ENCODE results near the gene SLC6A12.

SLC6A12 gene

DNA sequence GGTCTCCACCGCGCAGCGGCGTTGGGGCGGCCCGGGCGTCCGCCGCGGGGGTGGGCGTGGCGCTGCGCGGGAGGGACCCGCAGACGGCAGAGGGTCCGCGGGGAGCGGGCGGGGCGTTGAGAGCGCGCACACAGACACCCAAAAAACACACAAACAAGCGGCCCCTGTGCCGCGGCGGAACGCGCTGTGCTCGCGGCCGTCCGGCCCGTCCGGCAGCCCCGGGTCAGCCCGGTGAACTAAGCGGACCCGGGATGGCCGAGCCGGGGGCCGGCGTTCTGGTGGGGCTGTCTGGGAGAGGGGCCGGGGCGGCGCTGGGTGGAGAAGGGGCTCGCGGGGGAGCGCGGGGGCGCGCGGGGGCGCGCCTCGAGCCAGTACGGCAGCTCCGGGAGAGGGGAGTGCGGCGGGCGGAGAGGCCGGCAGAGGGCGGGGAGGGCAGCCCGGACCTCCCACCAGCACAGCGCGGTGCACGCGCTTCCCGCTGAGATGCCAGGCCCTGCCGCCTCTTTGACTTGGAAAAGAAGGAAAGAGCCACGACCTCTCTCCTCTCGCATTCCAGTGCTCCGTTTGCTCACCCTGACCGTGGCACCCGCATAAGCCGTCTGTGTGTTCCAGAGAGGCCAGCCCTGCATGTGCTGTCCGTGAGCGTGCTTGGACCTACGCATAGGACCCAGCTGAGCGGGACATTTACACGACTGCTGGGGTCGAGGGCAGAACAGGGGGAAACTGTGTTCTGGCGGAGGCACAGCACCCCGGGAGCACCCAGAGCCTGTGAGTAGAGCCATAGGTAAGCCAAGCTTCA, 10.3 kb downstream of the SLC6A12 start:
- no peak for TF ChIP-seq POLR2A (IDR thresholded peaks at IDR 0.05; ENCODE audit: low read depth, low read length)
- no peak for DNase-seq (ENCODE audit: insufficient read length, low spot score)
- FAIRE-seq, result no peak

DNA sequence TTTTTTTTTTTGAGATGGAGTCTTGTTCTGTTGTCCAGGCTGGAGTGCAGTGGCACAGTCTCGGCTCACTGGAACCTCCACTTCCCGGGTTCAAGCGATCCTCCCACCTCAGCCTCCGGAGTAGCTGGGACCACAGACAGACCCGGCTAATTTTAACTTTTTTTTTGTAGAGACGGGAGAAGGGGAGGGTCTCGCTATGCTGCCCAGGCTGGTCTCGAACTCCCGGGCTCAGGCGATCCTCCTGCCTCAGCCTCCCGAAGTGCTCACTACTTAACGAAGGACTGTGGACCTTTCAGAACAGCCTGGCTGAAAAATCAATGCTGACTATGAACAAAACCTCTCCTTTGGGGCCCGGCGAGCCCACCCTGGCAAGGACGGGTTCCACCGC, 10.9 kb downstream of the SLC6A12 start:
- FAIRE-seq, result no peak
- no peak for TF ChIP-seq POLR2A (IDR thresholded peaks at IDR 0.05; ENCODE audit: low read depth, low read length)
- DNase-seq (ENCODE audit: insufficient read length, low spot score), result no peak

DNA sequence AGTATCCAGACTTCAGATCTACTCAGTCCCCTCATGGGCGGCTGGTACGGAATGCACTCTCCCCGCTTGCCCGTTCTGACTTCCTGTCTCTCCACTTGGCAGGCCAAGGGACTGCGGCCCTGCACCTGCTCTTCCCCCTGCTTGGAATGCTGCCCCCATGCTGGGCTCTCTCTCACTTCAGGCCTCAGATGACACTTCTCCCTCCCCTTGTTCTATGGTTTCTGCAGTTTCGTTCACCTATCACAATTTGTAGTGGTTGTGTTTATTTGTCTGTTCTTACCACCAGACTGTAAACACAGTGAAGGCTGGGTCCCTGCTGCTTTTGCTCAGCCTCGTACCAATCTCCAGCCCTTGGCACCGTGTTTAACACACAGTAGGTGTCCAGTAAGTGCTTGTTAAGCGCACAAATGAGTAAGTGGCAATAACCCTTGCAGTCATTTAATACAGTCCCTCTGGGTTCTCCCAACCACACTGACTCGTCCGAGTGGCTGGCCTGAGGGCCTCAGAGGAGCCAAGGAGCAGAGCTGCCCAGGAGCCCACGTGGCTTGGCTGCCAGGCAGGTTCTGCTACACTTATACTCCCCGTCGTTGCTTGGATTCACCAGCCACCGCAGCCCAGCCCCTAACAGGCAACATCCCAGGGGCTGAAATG, 11.8 kb downstream of the SLC6A12 start:
- no peak for TF ChIP-seq POLR2A (IDR thresholded peaks at IDR 0.05; ENCODE audit: low read depth, low read length)
- no peak for DNase-seq (ENCODE audit: insufficient read length, low spot score)

DNA sequence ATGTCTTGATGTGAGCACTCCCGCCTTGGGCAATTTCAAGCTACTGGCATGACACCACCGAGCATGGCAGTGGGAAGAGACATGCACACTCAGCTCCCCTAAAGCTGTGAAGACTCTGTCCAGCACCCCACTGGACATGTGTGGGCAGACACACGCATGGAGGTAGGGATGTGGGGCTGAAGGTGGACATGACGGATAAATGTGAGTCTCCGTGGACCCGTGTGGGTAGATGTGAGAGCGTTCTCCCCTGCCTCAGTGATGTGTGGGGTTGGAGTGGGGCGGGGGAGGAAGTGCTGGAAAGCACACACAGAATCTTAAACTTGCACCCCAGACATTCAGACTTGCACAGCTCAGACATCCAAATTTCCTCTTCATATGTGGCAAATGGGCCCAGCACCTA, 12.6 kb downstream of the SLC6A12 start:
- no peak for TF ChIP-seq POLR2A (IDR thresholded peaks at IDR 0.05; ENCODE audit: low read depth, low read length)
- DNase-seq (ENCODE audit: insufficient read length, low spot score) (no peak), FAIRE-seq (no peak)

More for the DNA sequence above, 11.8 kb downstream of the SLC6A12 start:
- no peak for FAIRE-seq

DNA sequence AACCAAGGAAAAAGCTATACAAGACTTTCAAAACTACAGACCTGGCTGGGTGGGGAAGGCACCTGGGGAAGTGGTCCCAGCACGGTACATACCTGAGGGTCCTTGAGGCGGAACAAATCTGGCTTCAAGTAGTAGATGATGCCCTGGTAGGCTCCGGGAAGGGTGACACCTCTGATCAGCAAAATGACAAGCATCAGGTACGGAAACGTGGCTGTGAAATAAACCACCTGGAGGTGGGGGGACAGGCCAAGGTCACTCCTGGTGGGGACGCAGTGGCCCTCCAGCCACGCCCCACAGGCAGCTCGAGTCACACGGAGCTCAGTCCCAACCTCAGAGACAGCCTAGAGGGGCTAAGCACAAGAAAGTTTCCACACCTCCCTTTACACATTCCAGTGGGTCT, 15.3 kb downstream of the SLC6A12 start:
- FAIRE-seq (no peak), DNase-seq (ENCODE audit: insufficient read length, low spot score) (no peak)
- no peak for TF ChIP-seq POLR2A (IDR thresholded peaks at IDR 0.05; ENCODE audit: low read depth, low read length)

DNA sequence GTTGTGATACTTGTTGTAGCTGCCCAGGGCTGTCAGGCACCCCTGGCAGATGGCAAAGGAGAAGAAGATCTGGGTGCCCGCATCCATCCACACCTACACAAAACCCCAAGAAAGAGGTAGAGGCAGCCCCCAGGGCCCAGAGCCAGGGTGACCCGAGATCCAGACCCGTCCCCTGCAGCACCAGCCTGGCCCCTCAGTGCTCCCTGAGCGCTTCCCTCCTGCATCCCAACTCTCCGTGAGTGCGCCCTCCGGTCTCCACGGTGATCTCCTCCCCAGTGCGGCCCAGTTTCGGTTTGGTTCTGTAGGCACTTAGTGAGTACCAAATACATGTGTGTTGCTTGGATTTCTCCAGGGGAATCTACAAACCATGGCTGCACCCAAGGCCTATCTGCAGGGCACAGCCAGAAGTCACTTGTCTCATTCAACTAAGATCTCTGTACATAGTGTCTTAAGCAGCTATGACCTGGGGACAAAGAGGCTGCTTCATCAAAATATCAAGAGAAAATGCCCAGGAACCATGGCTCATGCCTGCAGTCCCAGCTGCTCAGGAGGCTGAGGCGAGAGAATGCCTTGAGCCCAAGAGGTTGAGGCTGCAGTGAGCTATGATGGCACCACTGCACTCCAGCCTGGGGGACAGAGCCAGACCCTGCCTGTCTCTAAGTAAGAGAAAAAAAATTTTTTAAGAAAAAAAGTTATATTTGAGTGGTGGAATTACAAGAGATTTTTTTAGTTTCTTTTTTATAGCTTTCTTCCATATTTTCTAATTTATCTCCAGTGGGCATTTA, 15.9 kb downstream of the SLC6A12 start:
- no peak for TF ChIP-seq POLR2A (IDR thresholded peaks at IDR 0.05; ENCODE audit: low read depth, low read length)
- DNase-seq (ENCODE audit: insufficient read length, low spot score), result no peak
- FAIRE-seq, result no peak

DNA sequence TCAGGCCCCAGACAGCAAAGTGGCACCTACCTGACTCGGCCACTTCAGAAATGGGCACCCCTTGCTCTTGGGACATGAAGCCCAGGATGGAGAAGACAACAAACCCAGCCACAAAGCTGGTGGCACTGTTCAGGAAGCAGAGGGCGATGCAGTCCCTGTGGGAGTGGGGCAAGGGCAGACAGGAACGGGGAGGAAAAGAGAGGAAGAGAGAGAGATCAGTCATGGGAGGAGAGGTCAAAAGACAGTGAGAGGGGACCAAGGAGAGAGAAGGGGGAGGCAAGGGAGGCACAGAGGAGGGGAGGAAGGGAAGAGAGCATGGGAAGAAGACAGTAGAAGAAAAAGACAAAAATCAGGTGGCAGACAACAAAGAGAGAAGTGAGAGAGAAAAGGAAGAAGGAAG, 16.6 kb downstream of the SLC6A12 start:
- DNase-seq (ENCODE audit: insufficient read length, low spot score) (no peak), FAIRE-seq (no peak)
- no peak for TF ChIP-seq POLR2A (IDR thresholded peaks at IDR 0.05; ENCODE audit: low read depth, low read length)

DNA sequence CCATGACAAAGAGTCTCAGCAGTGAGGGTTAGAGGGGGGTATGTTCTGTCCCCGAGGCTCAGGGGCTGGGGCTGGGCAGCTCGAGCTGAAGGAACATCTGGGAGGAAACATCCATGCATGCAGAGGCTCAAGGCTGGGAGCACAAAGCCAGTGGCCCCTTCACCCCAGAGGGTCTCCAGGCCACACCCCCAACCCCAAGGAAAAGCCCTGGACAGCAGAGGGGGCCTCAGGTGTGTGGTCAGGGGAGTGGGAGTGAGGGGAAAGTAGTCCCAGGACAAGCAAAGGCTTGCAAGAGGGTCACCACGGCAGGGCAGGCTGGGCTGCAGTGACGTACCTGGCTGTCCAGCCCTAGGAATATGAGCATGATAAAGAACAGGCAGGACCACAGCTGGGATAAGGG, 17.5 kb downstream of the SLC6A12 start:
- TF ChIP-seq POLR2A (IDR thresholded peaks at IDR 0.05; ENCODE audit: low read depth, low read length), result no peak
- FAIRE-seq (no peak), DNase-seq (ENCODE audit: insufficient read length, low spot score) (no peak)

DNA sequence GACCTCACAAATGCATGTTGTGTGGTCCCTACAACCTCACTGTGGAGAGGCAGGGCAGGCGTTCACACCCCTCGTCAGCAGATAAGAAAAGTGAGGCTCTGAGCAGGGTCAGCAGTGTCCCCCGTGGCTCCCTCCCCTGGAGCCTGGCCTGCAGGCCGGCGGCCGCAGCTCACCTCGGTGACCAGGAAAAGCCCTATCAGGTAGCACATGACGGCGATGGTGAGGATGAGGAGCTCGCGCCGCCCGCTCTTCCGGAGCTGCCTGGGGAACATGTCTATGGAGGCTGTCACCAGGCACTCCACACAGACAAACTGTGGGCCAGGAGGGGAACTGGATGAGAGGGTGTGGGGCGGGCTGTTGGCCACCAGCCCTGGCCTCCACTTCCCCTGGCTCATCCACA, 18.0 kb downstream of the SLC6A12 start:
- DNase-seq (ENCODE audit: insufficient read length, low spot score), result no peak
- no peak for TF ChIP-seq POLR2A (IDR thresholded peaks at IDR 0.05; ENCODE audit: low read depth, low read length)
- no peak for FAIRE-seq

DNA sequence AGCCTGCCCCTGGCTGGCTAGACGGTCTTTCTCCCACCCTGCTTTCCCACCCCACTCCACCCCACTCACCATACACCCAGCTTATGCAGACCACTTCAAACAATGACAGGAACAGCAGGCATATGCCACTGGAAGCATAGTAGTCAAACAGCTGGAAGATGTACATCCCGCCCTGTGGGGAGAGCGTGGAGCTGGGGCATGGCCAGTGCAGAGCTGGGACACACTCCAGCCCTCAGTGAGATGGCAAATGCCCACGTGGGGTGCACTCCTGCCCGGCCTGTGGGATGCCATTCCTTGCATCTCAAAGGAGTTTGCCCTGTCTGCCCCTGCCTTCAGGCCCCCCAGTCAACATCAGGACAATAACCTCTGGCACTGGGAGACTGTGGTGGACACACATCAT, 18.8 kb downstream of the SLC6A12 start:
- FAIRE-seq, result no peak
- no peak for TF ChIP-seq POLR2A (IDR thresholded peaks at IDR 0.05; ENCODE audit: low read depth, low read length)
- DNase-seq (ENCODE audit: insufficient read length, low spot score), result no peak

DNA sequence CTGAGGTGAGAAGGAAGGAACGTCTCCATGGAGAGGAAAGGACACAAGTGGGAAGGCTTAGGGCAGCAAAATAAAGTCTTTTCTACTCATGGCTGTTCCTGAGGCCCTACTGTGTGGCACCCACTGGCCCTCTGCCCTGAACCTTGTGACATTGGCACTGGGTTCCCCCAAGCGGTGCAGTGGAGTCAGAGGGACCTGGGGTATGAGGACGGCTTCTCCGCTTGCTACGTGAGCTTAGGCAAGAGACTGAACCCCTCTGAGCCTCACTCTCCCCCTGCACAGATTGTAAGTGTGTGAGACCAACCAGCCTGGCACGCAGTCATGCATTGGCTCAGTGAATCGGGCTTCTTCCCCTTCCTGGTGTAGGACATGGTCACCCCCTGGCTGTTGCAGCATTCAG, 19.7 kb downstream of the SLC6A12 start:
- FAIRE-seq (no peak), DNase-seq (ENCODE audit: insufficient read length, low spot score) (no peak)
- TF ChIP-seq POLR2A (IDR thresholded peaks at IDR 0.05; ENCODE audit: low read depth, low read length), result no peak

DNA sequence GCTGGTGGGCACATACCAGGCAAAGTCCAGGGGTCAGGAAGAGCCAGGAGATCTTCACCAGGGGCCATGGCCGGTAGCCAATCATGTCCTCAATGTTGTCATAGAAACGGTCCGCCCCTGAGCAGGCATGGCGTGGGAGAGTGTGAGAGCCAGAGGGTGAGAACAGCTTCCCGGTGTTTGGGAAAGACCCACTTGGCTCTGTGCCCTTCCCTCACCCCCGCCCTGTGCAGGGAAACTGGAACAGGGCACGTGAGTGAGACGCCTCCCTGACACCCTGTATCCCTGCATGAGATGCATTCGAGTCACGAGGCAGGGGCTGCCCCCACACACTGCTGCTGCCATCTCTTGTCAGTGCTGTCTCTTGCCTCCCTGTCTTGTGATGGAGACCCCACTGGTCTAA, 20.7 kb downstream of the SLC6A12 start:
- FAIRE-seq, result no peak
- no peak for DNase-seq (ENCODE audit: insufficient read length, low spot score)
- no peak for TF ChIP-seq POLR2A (IDR thresholded peaks at IDR 0.05; ENCODE audit: low read depth, low read length)

DNA sequence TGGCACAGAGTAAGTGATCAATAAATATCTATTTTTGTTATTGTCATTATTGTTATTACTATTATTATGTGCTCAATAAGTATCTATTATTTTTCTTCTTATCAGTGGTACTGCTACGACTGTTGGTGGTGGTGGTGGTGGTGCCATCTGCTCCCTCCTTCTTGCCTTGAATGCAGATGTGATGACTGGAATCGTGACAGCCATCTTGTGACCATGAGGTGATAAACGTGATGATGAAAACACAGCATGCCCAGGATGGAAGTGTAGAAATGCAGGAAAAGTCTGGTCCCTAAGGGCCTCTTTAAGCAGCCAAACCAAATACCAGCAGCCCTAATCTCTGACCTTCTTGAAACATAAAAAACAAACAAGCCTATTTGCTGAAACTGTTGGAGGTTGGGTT, 22.4 kb downstream of the SLC6A12 start:
- FAIRE-seq (no peak), DNase-seq (ENCODE audit: insufficient read length, low spot score) (no peak)
- TF ChIP-seq POLR2A (IDR thresholded peaks at IDR 0.05; ENCODE audit: low read depth, low read length), result no peak

DNA sequence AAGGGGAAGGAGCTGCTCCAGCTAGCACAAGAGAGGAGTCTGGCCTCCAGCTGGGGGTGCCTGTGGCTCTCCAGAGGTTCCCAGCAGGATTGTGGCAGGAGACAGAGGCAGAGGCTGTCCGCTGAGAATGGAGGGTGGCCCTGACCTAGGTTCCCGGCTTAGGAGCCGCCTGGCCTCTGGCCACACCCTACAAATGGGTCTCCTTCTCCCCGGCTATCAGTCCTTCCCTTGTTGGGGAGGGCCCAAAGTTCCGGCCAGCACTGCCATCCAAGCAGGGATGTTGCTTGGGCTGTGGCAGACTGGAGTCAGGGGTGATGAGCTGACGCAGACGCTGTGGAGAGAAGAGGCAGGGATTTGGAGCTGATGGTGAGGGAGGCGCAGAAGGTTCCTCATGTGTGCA, 23.1 kb downstream of the SLC6A12 start:
- DNase-seq (ENCODE audit: insufficient read length, low spot score) (no peak), FAIRE-seq (no peak)
- no peak for TF ChIP-seq POLR2A (IDR thresholded peaks at IDR 0.05; ENCODE audit: low read depth, low read length)

DNA sequence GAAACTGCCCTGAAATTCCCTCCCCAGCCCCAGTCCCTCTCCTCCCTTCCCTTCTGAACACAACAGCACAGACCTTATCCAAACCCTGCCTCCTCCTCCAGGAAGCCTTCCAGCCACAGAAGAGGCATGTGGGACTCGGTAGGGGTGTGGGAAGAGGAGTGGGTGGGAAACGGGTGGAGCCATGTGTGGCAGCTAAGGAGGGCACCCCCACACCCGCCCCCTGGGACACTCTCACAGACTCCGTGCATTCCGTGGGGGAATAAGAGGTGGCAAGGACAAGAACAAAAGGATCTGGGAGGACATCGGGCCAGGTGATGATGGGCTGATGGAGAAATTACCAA, 24.4 kb downstream of the SLC6A12 start:
- no peak for TF ChIP-seq POLR2A (IDR thresholded peaks at IDR 0.05; ENCODE audit: low read depth, low read length)
- DNase-seq (ENCODE audit: insufficient read length, low spot score) (no peak), FAIRE-seq (no peak)

All from H54 (cell line).